ENCODE measurements around the gene C6orf141.

Gene C6orf141

GRCh38 chr6:49550492-49551077 is at the start of gene C6orf141:
TSS of gene C6orf141 (plus strand) at chr6:49550668. CDS start at chr6:49550793, 125 bp downstream.
- H3K9ac ChIP-seq (ENCODE audit: low read depth, low read length), result peak within 1 kb of the TSS; percentile 91
- H3K9me3 ChIP-seq (ENCODE audit: insufficient read depth, low read depth, low read length), result no peaks in the 10 kb centered on the region
- H3K36me3 ChIP-seq (ENCODE audit: insufficient read depth, low read depth, low read length), result peaks cover 21% of the 10 kb centered on the region
- peaks cover 61% of the 10 kb centered on the region for H3K27me3 ChIP-seq (ENCODE audit: insufficient read depth, low read length)
- H3K4me3 ChIP-seq (ENCODE audit: low read length), result peak within 1 kb of the TSS; percentile 90
- peak within 1 kb of the TSS; percentile 59 for H3K27ac ChIP-seq (ENCODE audit: low read length)
- H3K4me1 ChIP-seq (ENCODE audit: insufficient read depth, low read length), result peaks cover 28% of the 10 kb centered on the region; the same call in 1 of the 2 replicates

GRCh38 chr6:49504666-49505065 is 45.8 kb upstream of the C6orf141 start:
- H3K9ac ChIP-seq (ENCODE audit: low read depth, low read length), result no peak overlapping the region
- H3K27me3 ChIP-seq (ENCODE audit: insufficient read depth, low read length), result no peaks in the 10 kb centered on the region
- H3K9me3 ChIP-seq (ENCODE audit: insufficient read depth, low read depth, low read length), result no peaks in the 10 kb centered on the region
- H3K36me3 ChIP-seq (ENCODE audit: insufficient read depth, low read depth, low read length), result no peaks in the 10 kb centered on the region
- no peak overlapping the region for H3K27ac ChIP-seq (ENCODE audit: low read length)
- no peak overlapping the region for H3K4me3 ChIP-seq (ENCODE audit: low read length)
- H3K4me1 ChIP-seq (ENCODE audit: insufficient read depth, low read length), result no peaks in the 10 kb centered on the region

GRCh38 chr6:49506569-49507111 is 43.8 kb upstream of the C6orf141 start:
- no peaks in the 10 kb centered on the region for H3K9me3 ChIP-seq (ENCODE audit: insufficient read depth, low read depth, low read length)
- H3K4me3 ChIP-seq (ENCODE audit: low read length), result no peak overlapping the region
- H3K27ac ChIP-seq (ENCODE audit: low read length), result no peak overlapping the region
- H3K27me3 ChIP-seq (ENCODE audit: insufficient read depth, low read length), result no peaks in the 10 kb centered on the region
- no peaks in the 10 kb centered on the region for H3K4me1 ChIP-seq (ENCODE audit: insufficient read depth, low read length)
- H3K36me3 ChIP-seq (ENCODE audit: insufficient read depth, low read depth, low read length), result no peaks in the 10 kb centered on the region
- H3K9ac ChIP-seq (ENCODE audit: low read depth, low read length), result no peak overlapping the region

- H3K4me3 ChIP-seq (ENCODE audit: low read length), result no peak overlapping the region
- H3K9me3 ChIP-seq (ENCODE audit: insufficient read depth, low read depth, low read length), result no peaks in the 10 kb centered on the region
- no peaks in the 10 kb centered on the region; the same call in 1 of the 2 replicates for H3K4me1 ChIP-seq (ENCODE audit: insufficient read depth, low read length)
- no peak overlapping the region for H3K9ac ChIP-seq (ENCODE audit: low read depth, low read length)
- no peaks in the 10 kb centered on the region for H3K27me3 ChIP-seq (ENCODE audit: insufficient read depth, low read length)
- H3K36me3 ChIP-seq (ENCODE audit: insufficient read depth, low read depth, low read length), result no peaks in the 10 kb centered on the region
- H3K27ac ChIP-seq (ENCODE audit: low read length), result no peak overlapping the region
These were observed 41.1 kb upstream of the C6orf141 start for GRCh38 chr6:49509342-49509741.

GRCh38 chr6:49513153-49513989 is 37.1 kb upstream of the C6orf141 start:
- Histone ChIP-seq H3K4me1 (ENCODE audit: insufficient read depth, low read length) (no peaks in the 10 kb centered on the region; the same call in 1 of the 2 replicates), H3K4me3 (ENCODE audit: low read length) (no peak overlapping the region), H3K27me3 (ENCODE audit: insufficient read depth, low read length) (no peaks in the 10 kb centered on the region), H3K27ac (ENCODE audit: low read length) (no peak overlapping the region), H3K36me3 (ENCODE audit: insufficient read depth, low read depth, low read length) (no peaks in the 10 kb centered on the region), H3K9me3 (ENCODE audit: insufficient read depth, low read depth, low read length) (no peaks in the 10 kb centered on the region), H3K9ac (ENCODE audit: low read depth, low read length) (no peak overlapping the region)

- no peak overlapping the region for H3K27ac ChIP-seq (ENCODE audit: low read length)
- H3K9ac ChIP-seq (ENCODE audit: low read depth, low read length), result no peak overlapping the region
- no peaks in the 10 kb centered on the region for H3K36me3 ChIP-seq (ENCODE audit: insufficient read depth, low read depth, low read length)
- H3K9me3 ChIP-seq (ENCODE audit: insufficient read depth, low read depth, low read length), result no peaks in the 10 kb centered on the region
- H3K27me3 ChIP-seq (ENCODE audit: insufficient read depth, low read length), result no peaks in the 10 kb centered on the region
- no peak overlapping the region for H3K4me3 ChIP-seq (ENCODE audit: low read length)
- H3K4me1 ChIP-seq (ENCODE audit: insufficient read depth, low read length), result no peaks in the 10 kb centered on the region; the same call in 1 of the 2 replicates
These were observed 35.6 kb upstream of the C6orf141 start for GRCh38 chr6:49514571-49515484.

- Histone ChIP-seq H3K9me3 (ENCODE audit: insufficient read depth, low read depth, low read length) (no peaks in the 10 kb centered on the region), H3K4me3 (ENCODE audit: low read length) (no peak overlapping the region), H3K27ac (ENCODE audit: low read length) (no peak overlapping the region), H3K36me3 (ENCODE audit: insufficient read depth, low read depth, low read length) (no peaks in the 10 kb centered on the region), H3K4me1 (ENCODE audit: insufficient read depth, low read length) (no peaks in the 10 kb centered on the region; the same call in 1 of the 2 replicates), H3K27me3 (ENCODE audit: insufficient read depth, low read length) (no peaks in the 10 kb centered on the region), H3K9ac (ENCODE audit: low read depth, low read length) (no peak overlapping the region)
These were observed 34.9 kb upstream of the C6orf141 start for GRCh38 chr6:49515485-49516146.

- H3K9me3 ChIP-seq (ENCODE audit: insufficient read depth, low read depth, low read length), result no peaks in the 10 kb centered on the region
- no peak overlapping the region for H3K9ac ChIP-seq (ENCODE audit: low read depth, low read length)
- no peak overlapping the region for H3K27ac ChIP-seq (ENCODE audit: low read length)
- no peaks in the 10 kb centered on the region for H3K27me3 ChIP-seq (ENCODE audit: insufficient read depth, low read length)
- H3K36me3 ChIP-seq (ENCODE audit: insufficient read depth, low read depth, low read length), result no peaks in the 10 kb centered on the region
- no peaks in the 10 kb centered on the region; the same call in 1 of the 2 replicates for H3K4me1 ChIP-seq (ENCODE audit: insufficient read depth, low read length)
- H3K4me3 ChIP-seq (ENCODE audit: low read length), result no peak overlapping the region
These were observed 34.3 kb upstream of the C6orf141 start for GRCh38 chr6:49516147-49516505.

GRCh38 chr6:49517919-49518318 is 32.5 kb upstream of the C6orf141 start:
- no peaks in the 10 kb centered on the region for H3K9me3 ChIP-seq (ENCODE audit: insufficient read depth, low read depth, low read length)
- no peaks in the 10 kb centered on the region for H3K4me1 ChIP-seq (ENCODE audit: insufficient read depth, low read length)
- H3K27me3 ChIP-seq (ENCODE audit: insufficient read depth, low read length), result no peaks in the 10 kb centered on the region
- H3K9ac ChIP-seq (ENCODE audit: low read depth, low read length), result no peak overlapping the region
- no peak overlapping the region for H3K27ac ChIP-seq (ENCODE audit: low read length)
- no peaks in the 10 kb centered on the region for H3K36me3 ChIP-seq (ENCODE audit: insufficient read depth, low read depth, low read length)
- no peak overlapping the region for H3K4me3 ChIP-seq (ENCODE audit: low read length)

- H3K4me3 ChIP-seq (ENCODE audit: low read length), result no peak overlapping the region
- no peaks in the 10 kb centered on the region for H3K27me3 ChIP-seq (ENCODE audit: insufficient read depth, low read length)
- H3K9ac ChIP-seq (ENCODE audit: low read depth, low read length), result no peak overlapping the region
- H3K4me1 ChIP-seq (ENCODE audit: insufficient read depth, low read length), result no peaks in the 10 kb centered on the region
- no peaks in the 10 kb centered on the region for H3K9me3 ChIP-seq (ENCODE audit: insufficient read depth, low read depth, low read length)
- no peak overlapping the region for H3K27ac ChIP-seq (ENCODE audit: low read length)
- H3K36me3 ChIP-seq (ENCODE audit: insufficient read depth, low read depth, low read length), result no peaks in the 10 kb centered on the region
These were observed 30.8 kb upstream of the C6orf141 start for GRCh38 chr6:49519660-49520059.

Measured in iPS-20b (cell line).